Fibroblast of the aortic adventitia (primary cell): ENCODE results near the gene MACROD1. TPM values are rescaled to one million over a fixed set of nuclear protein-coding genes. Genes with fewer than 3 reads are reported as not detected.
A peak's percentile ranks its signal among the peaks of the same experiment; 100 is the strongest.

ENCODE experiments used
- DNase-seq: peaks from one replicate; pipeline ENCODE4 v3.0.0-alpha.2; 2010; ENCODE audit warnings: low read depth
- H3K4me3 ChIP-seq: 2 replicates; pipeline ENCODE4 v1.5.1; 2011; ENCODE audit warnings: low read depth, mild to moderate bottlenecking, control low read depth, low read length, moderate library complexity
- total RNA-seq: library from RNA; depleted of rRNA; stranded (reverse); fragments of >200 nt; gene quantifications from 2 replicates; pipeline ENCODE4 v1.2.3, GENCODE V29; 2012; ENCODE audit warnings: low replicate concordance
- TF ChIP-seq, protein P1 (sequence below): IDR thresholded peaks from 2 replicates; pipeline ENCODE4 v1.5.1; 2011; ENCODE audit warnings: mild to moderate bottlenecking, low read length, control low read depth, inconsistent platforms; ENCODE audit not compliant: insufficient read depth

MACROD1 gene
- total RNA-seq, 1 donor = 14.5 TPM

DNA sequence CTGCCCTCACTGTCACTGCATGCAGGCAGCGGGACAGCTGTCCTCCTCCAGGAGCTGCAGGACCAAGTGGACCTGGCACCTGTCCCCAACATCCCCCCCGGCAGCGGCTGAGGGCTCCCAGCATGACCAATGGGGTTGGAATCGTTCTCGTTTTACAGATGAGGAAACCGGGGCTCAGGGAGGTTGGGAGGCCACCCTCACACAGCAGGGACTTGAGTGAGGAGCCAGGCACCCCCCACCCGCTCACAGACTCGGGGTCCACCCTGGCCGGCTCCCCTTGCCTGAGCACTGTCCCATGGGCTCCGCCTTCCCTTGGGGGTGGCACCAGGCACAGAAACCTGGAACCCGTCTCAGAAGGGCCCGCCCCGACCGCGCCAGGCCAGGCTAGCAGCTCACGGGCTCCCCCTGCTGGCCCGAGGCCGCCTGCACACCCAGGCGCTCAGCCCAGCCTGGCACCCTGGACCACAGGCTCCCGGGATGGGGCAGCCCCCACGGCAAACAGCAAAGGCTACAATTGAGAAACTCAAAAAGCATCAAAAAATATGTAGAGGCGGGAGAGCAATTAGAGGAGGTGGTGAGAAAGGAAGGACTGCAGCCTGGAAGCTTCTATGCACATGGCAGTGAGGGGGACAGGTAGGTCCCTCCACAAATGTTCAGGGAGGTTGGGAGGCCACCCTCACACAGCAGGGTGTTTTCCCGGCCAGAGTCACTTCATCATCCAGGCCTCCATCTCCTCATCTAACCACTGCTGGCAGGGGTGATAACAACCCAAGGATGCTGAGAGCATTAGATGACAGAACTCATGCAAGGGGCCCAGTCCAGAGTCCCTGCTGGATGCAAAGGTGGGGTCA lies 12.8 kb downstream of the MACROD1 start:
- DNase-seq = peak; percentile 35
- TF ChIP-seq, protein P1, sequence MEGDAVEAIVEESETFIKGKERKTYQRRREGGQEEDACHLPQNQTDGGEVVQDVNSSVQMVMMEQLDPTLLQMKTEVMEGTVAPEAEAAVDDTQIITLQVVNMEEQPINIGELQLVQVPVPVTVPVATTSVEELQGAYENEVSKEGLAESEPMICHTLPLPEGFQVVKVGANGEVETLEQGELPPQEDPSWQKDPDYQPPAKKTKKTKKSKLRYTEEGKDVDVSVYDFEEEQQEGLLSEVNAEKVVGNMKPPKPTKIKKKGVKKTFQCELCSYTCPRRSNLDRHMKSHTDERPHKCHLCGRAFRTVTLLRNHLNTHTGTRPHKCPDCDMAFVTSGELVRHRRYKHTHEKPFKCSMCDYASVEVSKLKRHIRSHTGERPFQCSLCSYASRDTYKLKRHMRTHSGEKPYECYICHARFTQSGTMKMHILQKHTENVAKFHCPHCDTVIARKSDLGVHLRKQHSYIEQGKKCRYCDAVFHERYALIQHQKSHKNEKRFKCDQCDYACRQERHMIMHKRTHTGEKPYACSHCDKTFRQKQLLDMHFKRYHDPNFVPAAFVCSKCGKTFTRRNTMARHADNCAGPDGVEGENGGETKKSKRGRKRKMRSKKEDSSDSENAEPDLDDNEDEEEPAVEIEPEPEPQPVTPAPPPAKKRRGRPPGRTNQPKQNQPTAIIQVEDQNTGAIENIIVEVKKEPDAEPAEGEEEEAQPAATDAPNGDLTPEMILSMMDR = peak; percentile 95
- H3K4me3 ChIP-seq = no peak overlapping the region

DNA sequence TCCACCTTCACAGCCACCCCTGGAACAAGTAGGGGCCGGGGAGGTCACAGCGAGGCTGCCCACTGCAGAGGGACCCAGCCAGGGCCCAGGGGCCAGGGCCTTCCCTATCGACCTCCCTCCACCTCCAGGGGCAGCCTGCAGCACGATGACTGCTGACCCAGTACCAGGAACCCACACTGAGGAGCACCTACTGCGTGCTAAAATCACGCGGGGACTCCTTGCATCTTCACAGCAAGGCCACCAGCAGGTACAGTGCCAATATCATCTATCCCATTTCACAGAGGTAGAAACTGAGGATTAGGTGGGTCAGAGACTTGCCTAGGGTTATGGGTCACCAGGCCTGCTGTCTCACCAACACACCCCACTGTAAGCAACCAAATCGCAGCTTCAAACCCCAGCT lies 14.6 kb downstream of the MACROD1 start:
- no peak overlapping the region for H3K4me3 ChIP-seq
- DNase-seq = no peak
- TF ChIP-seq, protein P1 = no peak

DNA sequence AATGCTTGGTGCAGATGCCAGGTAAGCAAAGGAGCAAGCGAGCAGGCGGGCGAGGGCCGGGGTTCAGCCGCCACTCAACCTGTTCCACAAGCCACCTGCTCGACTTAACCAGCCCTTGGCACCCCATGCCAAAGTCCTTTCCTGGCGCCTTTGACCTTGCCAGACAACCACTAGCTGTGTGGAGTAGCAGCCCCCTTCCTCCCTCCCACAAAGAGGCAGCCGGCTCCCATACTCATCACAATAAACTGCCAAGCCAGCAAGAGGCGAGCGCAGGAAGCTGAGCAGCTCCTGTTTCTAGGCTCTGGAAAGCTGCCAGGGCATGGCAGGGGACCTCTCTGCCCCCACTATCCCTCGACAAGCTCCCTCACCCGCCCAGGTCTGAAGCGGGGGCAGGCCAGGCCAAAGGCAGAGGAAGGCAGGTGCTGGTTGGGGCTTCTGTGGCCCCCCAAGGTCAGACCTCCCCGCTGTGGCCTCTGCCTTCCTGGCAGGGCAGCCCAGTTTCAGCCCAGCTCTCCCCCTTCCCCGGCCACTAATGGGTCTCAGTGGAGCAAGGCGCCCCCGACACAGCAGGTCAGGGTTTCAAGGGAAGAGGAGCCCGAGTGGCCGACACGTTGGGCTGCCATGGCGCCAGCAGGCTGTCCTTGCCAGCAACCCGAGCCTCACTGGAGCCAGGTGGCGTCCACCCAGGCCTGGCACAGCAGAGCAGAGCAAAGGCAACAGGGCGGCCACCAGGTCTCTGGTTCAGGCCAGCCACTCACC lies 15.3 kb downstream of the MACROD1 start:
- DNase-seq = no peak
- TF ChIP-seq, protein P1 = no peak
- H3K4me3 ChIP-seq = no peak overlapping the region

DNA sequence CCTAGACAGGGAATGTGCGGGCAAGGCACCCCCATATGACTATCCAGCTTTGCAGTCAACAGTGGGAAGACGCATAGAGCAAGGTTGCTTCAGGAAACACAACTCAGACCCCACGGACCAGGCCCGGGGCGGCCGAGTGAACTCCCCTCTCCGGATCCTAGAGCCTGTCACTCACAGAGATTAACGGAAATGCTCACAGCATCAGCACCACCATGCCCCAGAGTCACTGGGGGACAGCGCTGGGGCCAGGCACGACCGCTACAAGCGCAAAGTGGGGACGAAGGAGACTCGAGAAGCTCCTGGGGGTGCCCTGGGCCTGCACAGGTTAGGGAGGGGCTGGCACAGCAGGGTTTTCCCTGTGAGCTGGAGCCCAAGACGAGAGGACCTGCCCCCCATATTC lies 15.9 kb downstream of the MACROD1 start:
- no peak for DNase-seq
- TF ChIP-seq, protein P1 = no peak
- H3K4me3 ChIP-seq = no peak overlapping the region

DNA sequence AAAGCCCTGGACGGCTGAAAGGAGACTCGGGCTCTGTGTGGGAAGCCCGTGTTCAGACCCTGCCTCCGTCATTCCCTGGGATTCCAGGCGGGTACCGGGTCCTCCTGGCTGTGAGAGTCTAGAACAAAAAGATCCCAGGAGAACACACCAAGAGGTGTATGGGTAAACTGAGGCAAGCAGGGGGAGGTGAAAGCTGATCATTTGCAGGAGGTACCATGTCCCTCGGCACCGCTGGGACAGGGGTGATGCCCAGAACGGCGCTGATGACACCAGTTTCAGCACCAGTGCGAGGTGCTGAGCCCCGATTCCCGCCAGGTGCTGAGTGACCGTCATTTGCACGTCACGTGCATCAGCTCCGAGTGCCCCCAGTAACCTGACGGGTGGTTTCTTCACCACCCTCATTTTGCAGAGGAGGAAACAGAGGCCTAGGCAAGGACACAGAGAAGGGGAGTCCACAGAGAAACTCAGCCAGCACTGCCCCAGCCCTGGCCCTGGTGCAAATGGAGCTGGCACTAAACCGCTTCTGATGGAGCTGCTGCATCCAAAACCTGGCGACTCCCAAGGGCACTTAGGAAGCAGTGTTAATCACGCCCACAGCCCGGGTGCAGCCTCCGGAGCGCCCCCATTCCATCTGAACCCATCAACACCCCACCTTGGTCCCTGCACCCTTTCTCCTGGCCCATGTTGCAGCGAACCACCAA lies 16.8 kb downstream of the MACROD1 start:
- DNase-seq = no peak
- no peak overlapping the region for H3K4me3 ChIP-seq
- TF ChIP-seq, protein P1 = no peak

DNA sequence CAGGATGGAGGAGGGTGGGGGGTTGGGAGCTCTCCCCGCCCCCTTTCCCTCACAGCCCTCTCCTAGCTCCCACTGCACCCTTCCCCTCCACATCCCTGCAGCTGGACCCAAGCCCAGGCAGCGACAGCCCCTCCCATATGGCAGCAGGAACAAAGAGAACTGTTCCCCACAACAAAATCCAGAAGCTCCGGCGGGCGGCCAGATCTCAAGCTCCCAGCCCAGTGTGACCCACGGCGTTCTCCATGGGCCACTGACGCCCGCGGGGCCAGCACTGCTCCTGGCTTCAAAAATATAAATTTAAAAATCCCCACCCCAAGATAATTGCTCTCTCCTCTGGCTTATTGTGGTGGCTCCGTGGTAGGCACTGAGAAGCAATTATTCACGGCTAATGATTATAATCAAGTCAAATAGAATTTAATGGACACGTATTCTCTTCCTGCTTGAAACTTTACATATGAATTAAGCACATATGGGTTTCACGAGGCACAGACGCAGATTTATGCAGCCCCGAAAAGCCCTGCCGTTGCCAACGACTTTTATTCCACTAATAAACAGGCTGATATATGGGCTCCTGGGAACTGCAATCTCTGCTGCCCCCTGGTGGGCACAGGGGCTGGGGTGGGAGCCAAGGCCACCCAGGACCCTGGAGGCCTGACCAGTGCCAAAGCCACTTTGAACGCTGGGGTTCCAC lies 17.5 kb downstream of the MACROD1 start:
- DNase-seq = peak; percentile 74
- H3K4me3 ChIP-seq = no peak overlapping the region
- TF ChIP-seq, protein P1 = peak; percentile 91
